ENCODE measurements around the gene TTLL10.

Gene TTLL10

GRCh38 chr1:1160281-1160930 lies 13.3 kb upstream of the TTLL10 start:
- Histone ChIP-seq H3K4me3 (ENCODE audit: extremely low read depth, insufficient read depth, low read length, poor library complexity, severe bottlenecking) (no peak overlapping the region), H3K36me3 (ENCODE audit: control insufficient read depth, insufficient read depth, low read length) (no peaks in the 10 kb centered on the region), H3K4me1 (ENCODE audit: control insufficient read depth, insufficient read depth, low read length, poor library complexity, severe bottlenecking) (peaks cover 9% of the 10 kb centered on the region), H3K9me3 (ENCODE audit: control insufficient read depth, low read length) (no peaks in the 10 kb centered on the region), H3K27ac (ENCODE audit: low read depth, low read length, severe bottlenecking) (no peak overlapping the region)
- WGBS, 2 experiments (ENCODE audit: insufficient coverage in 2 of 2) = 93% methylated on average over 17 to 22 of the region's 23 CpGs

GRCh38 chr1:1161078-1161682 lies 12.5 kb upstream of the TTLL10 start:
- Histone ChIP-seq H3K4me3 (ENCODE audit: extremely low read depth, insufficient read depth, low read length, poor library complexity, severe bottlenecking) (no peak overlapping the region), H3K27ac (ENCODE audit: low read depth, low read length, severe bottlenecking) (no peak overlapping the region), H3K4me1 (ENCODE audit: control insufficient read depth, insufficient read depth, low read length, poor library complexity, severe bottlenecking) (peaks cover 15% of the 10 kb centered on the region), H3K36me3 (ENCODE audit: control insufficient read depth, insufficient read depth, low read length) (no peaks in the 10 kb centered on the region), H3K9me3 (ENCODE audit: control insufficient read depth, low read length) (no peaks in the 10 kb centered on the region)
- 94 to 97% methylated on average over 25 to 26 of the region's 29 CpGs for WGBS, 2 experiments (ENCODE audit: insufficient coverage in 2 of 2)

GRCh38 chr1:1161683-1162079 lies 12.0 kb upstream of the TTLL10 start:
- Histone ChIP-seq H3K4me3 (ENCODE audit: extremely low read depth, insufficient read depth, low read length, poor library complexity, severe bottlenecking) (no peak overlapping the region), H3K27ac (ENCODE audit: low read depth, low read length, severe bottlenecking) (no peak overlapping the region), H3K9me3 (ENCODE audit: control insufficient read depth, low read length) (no peaks in the 10 kb centered on the region), H3K36me3 (ENCODE audit: control insufficient read depth, insufficient read depth, low read length) (no peaks in the 10 kb centered on the region), H3K4me1 (ENCODE audit: control insufficient read depth, insufficient read depth, low read length, poor library complexity, severe bottlenecking) (peaks cover 16% of the 10 kb centered on the region)
- WGBS, 2 experiments (ENCODE audit: insufficient coverage in 2 of 2) = 87 to 93% methylated on average over 14 to 15 of the region's 17 CpGs

GRCh38 chr1:1162597-1163537 lies 10.8 kb upstream of the TTLL10 start:
- H3K36me3 ChIP-seq (ENCODE audit: control insufficient read depth, insufficient read depth, low read length) = no peaks in the 10 kb centered on the region
- no peak overlapping the region for H3K27ac ChIP-seq (ENCODE audit: low read depth, low read length, severe bottlenecking)
- peaks cover 15% of the 10 kb centered on the region for H3K4me1 ChIP-seq (ENCODE audit: control insufficient read depth, insufficient read depth, low read length, poor library complexity, severe bottlenecking)
- WGBS, 2 experiments (ENCODE audit: insufficient coverage in 2 of 2) = 92% methylated on average over 56 to 70 of the region's 73 CpGs
- no peak overlapping the region for H3K4me3 ChIP-seq (ENCODE audit: extremely low read depth, insufficient read depth, low read length, poor library complexity, severe bottlenecking)
- no peaks in the 10 kb centered on the region for H3K9me3 ChIP-seq (ENCODE audit: control insufficient read depth, low read length)

- Histone ChIP-seq H3K9me3 (ENCODE audit: control insufficient read depth, low read length) (no peaks in the 10 kb centered on the region), H3K36me3 (ENCODE audit: control insufficient read depth, insufficient read depth, low read length) (no peaks in the 10 kb centered on the region), H3K4me3 (ENCODE audit: extremely low read depth, insufficient read depth, low read length, poor library complexity, severe bottlenecking) (no peak overlapping the region), H3K27ac (ENCODE audit: low read depth, low read length, severe bottlenecking) (no peak overlapping the region), H3K4me1 (ENCODE audit: control insufficient read depth, insufficient read depth, low read length, poor library complexity, severe bottlenecking) (peaks cover 8% of the 10 kb centered on the region)
- 97 to 98% methylated on average over 31 of the region's 33 CpGs for WGBS, 2 experiments (ENCODE audit: insufficient coverage in 2 of 2)
These were observed 10.1 kb upstream of the TTLL10 start for GRCh38 chr1:1163538-1164070.

GRCh38 chr1:1164361-1164700 lies 9.3 kb upstream of the TTLL10 start:
- WGBS, 2 experiments (ENCODE audit: insufficient coverage in 2 of 2) = 90 to 95% methylated on average over 26 of the region's 26 CpGs
- H3K9me3 ChIP-seq (ENCODE audit: control insufficient read depth, low read length) = no peaks in the 10 kb centered on the region
- peaks cover 7% of the 10 kb centered on the region for H3K4me1 ChIP-seq (ENCODE audit: control insufficient read depth, insufficient read depth, low read length, poor library complexity, severe bottlenecking)
- no peak overlapping the region for H3K27ac ChIP-seq (ENCODE audit: low read depth, low read length, severe bottlenecking)
- H3K36me3 ChIP-seq (ENCODE audit: control insufficient read depth, insufficient read depth, low read length) = no peaks in the 10 kb centered on the region
- no peak overlapping the region for H3K4me3 ChIP-seq (ENCODE audit: extremely low read depth, insufficient read depth, low read length, poor library complexity, severe bottlenecking)

GRCh38 chr1:1164701-1165451 lies 8.8 kb upstream of the TTLL10 start:
- WGBS, 2 experiments (ENCODE audit: insufficient coverage in 2 of 2) = 84 to 87% methylated on average over 43 to 44 of the region's 48 CpGs
- Histone ChIP-seq H3K9me3 (ENCODE audit: control insufficient read depth, low read length) (no peaks in the 10 kb centered on the region), H3K27ac (ENCODE audit: low read depth, low read length, severe bottlenecking) (no peak overlapping the region), H3K36me3 (ENCODE audit: control insufficient read depth, insufficient read depth, low read length) (no peaks in the 10 kb centered on the region), H3K4me3 (ENCODE audit: extremely low read depth, insufficient read depth, low read length, poor library complexity, severe bottlenecking) (no peak overlapping the region), H3K4me1 (ENCODE audit: control insufficient read depth, insufficient read depth, low read length, poor library complexity, severe bottlenecking) (peaks cover 7% of the 10 kb centered on the region)

GRCh38 chr1:1165485-1165884 lies 8.2 kb upstream of the TTLL10 start:
- H3K36me3 ChIP-seq (ENCODE audit: control insufficient read depth, insufficient read depth, low read length) = no peaks in the 10 kb centered on the region
- H3K27ac ChIP-seq (ENCODE audit: low read depth, low read length, severe bottlenecking) = no peak overlapping the region
- WGBS, 2 experiments (ENCODE audit: insufficient coverage in 2 of 2) = 87 to 90% methylated on average over 12 of the region's 12 CpGs
- H3K9me3 ChIP-seq (ENCODE audit: control insufficient read depth, low read length) = no peaks in the 10 kb centered on the region
- no peak overlapping the region for H3K4me3 ChIP-seq (ENCODE audit: extremely low read depth, insufficient read depth, low read length, poor library complexity, severe bottlenecking)
- H3K4me1 ChIP-seq (ENCODE audit: control insufficient read depth, insufficient read depth, low read length, poor library complexity, severe bottlenecking) = peaks cover 12% of the 10 kb centered on the region

- Histone ChIP-seq H3K9me3 (ENCODE audit: control insufficient read depth, low read length) (no peaks in the 10 kb centered on the region), H3K4me1 (ENCODE audit: control insufficient read depth, insufficient read depth, low read length, poor library complexity, severe bottlenecking) (peaks cover 15% of the 10 kb centered on the region), H3K36me3 (ENCODE audit: control insufficient read depth, insufficient read depth, low read length) (no peaks in the 10 kb centered on the region), H3K27ac (ENCODE audit: low read depth, low read length, severe bottlenecking) (no peak overlapping the region), H3K4me3 (ENCODE audit: extremely low read depth, insufficient read depth, low read length, poor library complexity, severe bottlenecking) (no peak overlapping the region)
- 86 to 88% methylated on average over 18 to 23 of the region's 23 CpGs for WGBS, 2 experiments (ENCODE audit: insufficient coverage in 2 of 2)
These were observed 7.7 kb upstream of the TTLL10 start for GRCh38 chr1:1165900-1166421.

Data from mesodermal cell (in vitro differentiated cells).